ENCODE data around the gene RASIP1.

RASIP1 gene

GRCh38 chr19:48752496-48753365 lies 12.3 kb upstream of the RASIP1 start, which contains the start of gene FUT1:
FUT1 (minus strand) TSS chr19:48752641; CDS start chr19:48751281, 1,360 bp downstream.
- DNase-seq = no peak

- DNase-seq = no peak
These were observed 11.6 kb upstream of the RASIP1 start for GRCh38 chr19:48751845-48752495.

DNA sequence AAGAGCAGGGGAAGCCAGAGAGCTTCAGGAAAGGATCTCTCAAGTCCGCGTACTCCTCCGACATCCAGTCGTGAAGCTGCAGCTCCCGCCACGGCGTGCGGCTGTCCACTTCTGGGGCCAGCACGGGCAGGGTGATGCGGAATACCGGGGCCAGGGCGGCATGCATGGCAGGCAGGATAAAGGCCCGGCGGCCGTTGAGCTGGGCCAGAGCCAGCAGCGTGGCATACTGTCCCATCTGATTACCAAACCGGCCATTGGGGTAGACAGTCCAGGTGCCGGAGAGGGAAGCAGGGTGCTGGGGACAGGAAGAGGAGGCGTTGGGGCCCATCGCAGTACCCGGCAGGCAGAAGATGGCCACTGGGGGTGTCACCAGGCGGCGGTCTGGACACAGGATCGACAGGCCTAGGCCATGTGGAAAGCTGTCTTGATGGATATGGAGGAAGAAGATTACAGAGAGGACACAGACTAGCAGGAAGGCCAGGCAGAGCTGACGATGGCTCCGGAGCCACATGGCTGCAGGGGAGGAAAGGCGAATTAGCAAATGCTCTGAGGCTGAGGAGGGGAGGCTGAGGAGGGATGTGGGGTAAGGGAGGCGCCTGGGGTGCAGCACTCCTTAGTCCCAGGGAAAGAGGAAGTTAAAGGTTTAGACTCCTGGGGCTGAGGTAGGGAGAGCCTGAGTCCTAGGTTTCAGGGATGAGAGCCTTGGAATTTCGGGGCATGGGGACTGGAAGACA lies 10.5 kb upstream of the RASIP1 start:
- DNase-seq = no peak

DNA sequence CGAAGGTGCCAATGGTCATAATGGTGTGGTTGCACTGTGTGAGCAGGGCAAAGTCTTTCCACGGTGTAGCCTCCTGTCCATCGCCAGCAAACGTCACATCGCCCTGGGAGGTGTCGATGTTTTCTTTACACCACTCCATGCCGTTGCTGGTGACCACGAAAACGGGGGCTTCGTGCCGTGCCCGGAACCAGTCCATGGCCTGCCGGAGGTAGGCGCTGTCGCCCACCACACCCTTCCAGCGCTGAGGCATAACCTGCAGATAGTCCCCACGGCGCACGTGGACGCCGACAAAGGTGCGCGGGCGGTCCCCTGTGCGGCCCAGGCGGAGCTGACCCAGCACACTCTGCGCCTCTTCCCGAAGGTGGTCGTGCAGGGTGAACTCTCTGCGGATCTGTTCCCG lies 9.9 kb upstream of the RASIP1 start:
- DNase-seq = no peak

DNA sequence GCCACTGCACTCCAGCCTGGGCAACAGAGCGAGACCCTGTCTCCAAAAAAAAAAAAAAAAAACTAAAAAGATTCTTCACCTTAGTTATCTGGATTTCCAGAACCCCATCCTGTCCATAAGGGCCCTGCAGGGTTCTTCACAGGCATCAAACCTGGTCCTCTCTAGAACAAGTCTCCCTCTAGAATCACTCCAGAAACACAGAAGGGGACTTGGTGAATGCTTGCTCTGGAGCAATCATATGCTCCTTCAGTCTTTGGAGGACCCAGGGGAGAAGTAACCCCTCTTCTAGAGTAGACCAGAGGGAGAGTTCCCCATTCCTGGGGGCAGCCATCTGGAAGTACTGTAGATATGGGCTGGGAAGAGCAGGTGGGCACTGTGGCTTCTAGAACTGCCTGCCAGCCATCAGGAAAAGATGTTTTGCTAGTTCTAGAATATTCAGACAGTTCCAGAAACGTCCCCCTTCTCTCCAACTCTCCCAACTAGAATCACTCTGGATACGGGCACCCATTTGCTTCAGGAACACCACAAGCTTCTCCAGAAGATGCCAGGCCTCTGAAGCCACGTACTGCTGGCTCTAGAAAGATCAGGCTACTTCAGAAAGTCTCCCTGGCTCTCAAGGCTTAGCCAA lies 9.3 kb upstream of the RASIP1 start:
- no peak for DNase-seq

GRCh38 chr19:48746738-48747575 lies 6.5 kb upstream of the RASIP1 start, which contains the start of gene IZUMO1:
IZUMO1 (minus strand) TSS chr19:48746909; CDS start chr19:48745859, 1,050 bp downstream.
- DNase-seq = no peak

- no peak for DNase-seq
These were observed 5.7 kb upstream of the RASIP1 start for GRCh38 chr19:48746110-48746509.

- DNase-seq = no peak
These were observed 5.0 kb upstream of the RASIP1 start for GRCh38 chr19:48745208-48745995.

DNA sequence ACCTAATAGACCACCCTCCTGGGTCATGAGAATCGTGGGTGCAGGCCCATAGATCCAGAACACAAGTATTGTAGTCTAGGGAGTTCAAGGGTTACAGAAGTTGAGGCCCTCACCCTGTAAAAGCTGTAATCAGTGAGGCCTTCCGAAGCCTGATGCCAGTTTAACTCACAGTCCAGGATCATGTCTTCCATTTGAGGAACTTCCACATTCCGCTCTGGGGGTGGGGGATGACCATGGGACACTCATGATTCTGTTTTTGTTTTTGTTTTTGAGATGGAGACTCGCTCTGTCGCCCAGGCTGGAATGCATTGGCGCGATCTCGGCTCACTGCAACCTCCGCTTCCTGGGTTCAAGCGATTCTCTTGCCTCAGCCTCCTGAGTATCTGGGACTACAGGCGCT lies 1.7 kb upstream of the RASIP1 start:
- DNase-seq = no peak

DNA sequence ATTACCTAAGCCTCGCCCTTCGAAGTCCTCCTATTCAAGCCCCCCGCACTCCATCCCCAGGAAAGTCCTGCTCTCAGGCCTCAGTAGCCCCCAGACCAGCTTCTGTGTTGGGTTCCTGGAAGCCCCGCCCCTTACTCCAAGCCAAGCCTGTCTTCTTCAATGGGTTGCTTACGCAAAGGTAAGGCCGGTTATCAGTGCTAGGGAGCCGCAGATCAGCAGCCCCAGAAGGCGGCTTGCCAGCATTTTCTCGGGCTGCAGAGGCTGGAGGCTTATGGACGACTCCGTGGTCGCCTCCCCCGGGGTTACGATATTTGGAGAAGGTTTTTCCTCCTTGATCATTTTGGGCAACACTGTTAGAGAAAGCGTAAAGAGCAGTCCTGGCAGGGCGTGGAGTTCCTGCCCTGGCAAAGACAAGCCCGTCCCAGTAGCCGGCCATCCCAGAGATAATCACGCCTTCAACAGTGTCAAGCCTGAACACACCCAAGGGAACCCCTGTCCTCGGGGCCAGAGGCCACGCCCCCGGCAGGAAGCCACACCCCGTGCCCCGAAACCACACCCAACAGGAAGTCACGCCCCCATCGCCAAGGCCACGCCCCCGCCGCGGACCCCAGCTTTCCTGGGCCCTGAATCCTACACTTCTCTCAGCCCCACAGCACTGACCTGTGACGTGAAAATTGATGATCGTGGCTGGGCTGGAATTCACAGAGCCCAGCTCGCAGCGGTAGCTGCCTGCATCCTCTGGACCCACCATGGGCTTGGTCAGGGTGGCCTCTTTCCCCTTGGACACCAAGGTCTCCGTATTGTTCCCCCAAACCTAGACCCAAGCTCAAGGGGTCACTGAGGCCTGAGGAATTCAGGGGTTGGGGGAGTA lies 954 bp upstream of the RASIP1 start:
- no peak for DNase-seq

- DNase-seq = no peak
These were observed 826 bp downstream of the RASIP1 start for GRCh38 chr19:48739404-48740163.

GRCh38 chr19:48738557-48739403 lies 1.6 kb downstream of the RASIP1 start:
- peak; percentile 46 for DNase-seq

GRCh38 chr19:48737360-48737998 lies 2.9 kb downstream of the RASIP1 start:
- DNase-seq = no peak

- DNase-seq = no peak
These were observed 5.3 kb downstream of the RASIP1 start for GRCh38 chr19:48735031-48735615.

- DNase-seq = no peak
These were observed 5.8 kb downstream of the RASIP1 start for GRCh38 chr19:48734625-48735024.

- DNase-seq = no peak
These were observed 9.0 kb downstream of the RASIP1 start for GRCh38 chr19:48731452-48731851.

- no peak for DNase-seq
These were observed 11.3 kb downstream of the RASIP1 start for GRCh38 chr19:48728911-48729664.

Data from GF-D8 (cell line).